Stomach (tissue), 9 donors: ENCODE data around the gene HECW1. TPM values are rescaled to one million over a fixed set of nuclear protein-coding genes. Genes with fewer than 3 reads are reported as not detected.

Experiments used
- DNase-seq, 2 donors: peaks; one replicate each; pipeline versions ENCODE4 v3.0.0 to v3.0.0-alpha.2; 2013 to 2019
- H3K27ac ChIP-seq, 5 donors: fragments of 200-600 bp in 4 of 5; sonication (generic) in 4 of 5; one replicate each; pipeline ENCODE4 v1.5.1; 2013 to 2019; ENCODE audit warnings: mild to moderate bottlenecking in 1 of 5, moderate library complexity in 1 of 5
- H3K27me3 ChIP-seq, 3 donors: fragments of 200-600 bp; sonication (generic); one replicate each; pipeline ENCODE4 v1.5.1; 2017 to 2019; ENCODE audit warnings: mixed run types in 1 of 3
- H3K36me3 ChIP-seq, 4 donors: fragments of 200-600 bp; sonication (generic); 1 replicate in 3 of 4; 2 replicates in 1 of 4; pipeline ENCODE4 v1.5.1; 2016 to 2019
- H3K4me1 ChIP-seq, 4 donors: fragments of 200-600 bp; sonication (generic); one replicate each; pipeline ENCODE4 v1.5.1; 2016 to 2019
- H3K4me3 ChIP-seq, 4 donors: fragments of 200-600 bp; sonication (generic) in 3 of 4; one replicate each; pipeline ENCODE4 v1.5.1; 2016 to 2019; ENCODE audit warnings: mild to moderate bottlenecking in 1 of 4
- H3K9me3 ChIP-seq, 4 donors: fragments of 200-600 bp; sonication (generic); one replicate each; pipeline ENCODE4 v1.5.1; 2016 to 2019
- CTCF ChIP-seq, 7 experiments: fragments of 450-650 bp in 4 of 7; fragments of 200-600 bp in 3 of 7; sonication (generic) in 3 of 7; IDR thresholded peaks; one replicate each; pipeline ENCODE4 v1.5.1; 2016 to 2019; ENCODE audit warnings: antibody characterized with exemption in 7 of 7, control low read depth in 2 of 7, mild to moderate bottlenecking in 1 of 7
- EP300 ChIP-seq: sonication (generic); formaldehyde crosslinking; IDR thresholded peaks from one replicate; pipeline ENCODE4 v1.6.1; 2017; ENCODE audit warnings: antibody characterized with exemption
- POLR2A ChIP-seq, 4 donors: fragments of 450-650 bp; IDR thresholded peaks; one replicate each; pipeline ENCODE4 v1.6.1; 2016; ENCODE audit warnings: antibody characterized with exemption in 4 of 4, control low read depth in 2 of 4, mild to moderate bottlenecking in 1 of 4, moderate library complexity in 1 of 4
- POLR2AphosphoS5 ChIP-seq, 3 donors: sonication (generic); formaldehyde crosslinking; IDR thresholded peaks; one replicate each; pipeline ENCODE4 v1.6.1; 2016; ENCODE audit warnings: antibody characterized with exemption in 3 of 3
- WGBS, 5 donors: extraction: QIAGEN DNeasy Blood & Tissue Kit in 3 of 5; methylation state at CpG; one replicate each; pipeline versions ENCODE4 v1.1.5 to v1.1.7; 2013 to 2018; 5-methylcytosine and 5-hydroxymethylcytosine counted together
- intact Hi-C: fragments of 100-400 bp; cut with DNase I; formaldehyde crosslinking; loops from one replicate; pipeline ENCODE4 v1.15.1; 2023; ENCODE audit warnings: low total_unique reads
- polyA plus RNA-seq, 3 donors: library from polyadenylated mRNA; stranded (reverse); fragments of 200-250 nt; gene quantifications; one replicate each; pipeline ENCODE4 v1.2.3, GENCODE V29; 2013
- total RNA-seq, 5 donors: library from RNA; depleted of rRNA; stranded (reverse); fragments of >200 nt; gene quantifications; one replicate each; pipeline versions ENCODE4 v1.1.0 to v1.2.3, GENCODE V29; 2014 to 2016
- donor health status: healthy with polysubstance abuse.
- donor health status: Bipolar disorder and iron deficiency.
- donor health status: healthy.

Gene HECW1
- total and polyA plus RNA-seq, 8 donors: 0.29 to 11.1 (median 1.4) TPM; not detected in 1

DNA sequence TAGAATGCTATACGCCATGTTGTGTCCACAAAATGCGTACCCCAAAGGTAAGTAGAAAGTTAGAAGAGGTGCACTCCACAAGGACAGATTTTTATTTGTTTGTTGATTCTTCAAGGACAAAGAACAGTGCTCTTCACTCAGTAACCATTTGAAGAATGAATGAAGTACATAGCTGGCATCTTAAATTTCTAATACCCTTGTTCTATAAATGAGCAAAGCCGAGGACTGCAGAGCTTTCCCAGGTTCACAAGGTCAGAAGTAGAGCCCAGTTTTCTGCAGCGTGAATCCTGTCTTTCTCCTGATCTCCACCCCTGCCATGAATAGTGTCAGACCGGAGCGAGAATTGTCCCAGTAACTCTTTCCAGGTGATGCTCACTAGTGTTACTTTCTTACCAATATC is 9.5 kb downstream of the HECW1 start:
- Histone ChIP-seq H3K27me3 (peaks cover 0 to 41% (median 7%) of the 10 kb centered on the region in 3 donors), H3K36me3 (no peaks in the 10 kb centered on the region), H3K27ac (no peak overlapping the region), H3K9me3 (no peaks in the 10 kb centered on the region), H3K4me1 (no peaks in the 10 kb centered on the region), H3K4me3 (no peak overlapping the region)
- intact Hi-C loops: no loop called here
- 85 to 91% (median 87%) methylated on average over 6 of the region's 6 CpGs for WGBS, 5 donors
- TF ChIP-seq EP300 (no peak), POLR2A (IDR thresholded peaks at IDR 0.05) (no peak), POLR2AphosphoS5 (IDR thresholded peaks at IDR 0.05) (no peak), CTCF (IDR thresholded peaks at IDR 0.05) (no peak)
- no peak for DNase-seq

DNA sequence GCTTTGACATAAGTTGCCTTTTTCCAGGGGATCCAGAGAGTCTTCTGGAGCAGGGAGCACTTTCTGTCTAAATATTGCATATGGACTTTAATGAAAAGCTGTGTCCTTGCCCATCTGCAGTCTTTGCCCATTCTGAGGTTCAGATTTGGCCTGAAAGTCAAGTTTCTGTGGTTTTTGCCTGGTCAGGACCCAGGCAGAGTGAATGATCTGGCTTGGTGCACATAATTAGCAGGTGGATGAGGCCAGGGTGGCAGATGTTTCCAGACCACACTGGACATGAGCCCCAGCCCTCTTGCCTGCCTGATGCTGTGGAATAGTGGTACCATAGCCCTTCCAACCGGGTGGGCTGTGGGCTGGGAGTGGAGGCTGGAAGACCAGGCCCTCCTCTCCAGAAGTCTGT is 11.0 kb downstream of the HECW1 start:
- TF ChIP-seq CTCF (IDR thresholded peaks at IDR 0.05) (no peak), EP300 (no peak), POLR2A (IDR thresholded peaks at IDR 0.05) (no peak), POLR2AphosphoS5 (IDR thresholded peaks at IDR 0.05) (no peak)
- no peaks in the 10 kb centered on the region for H3K36me3 ChIP-seq
- H3K9me3 ChIP-seq: no peaks in the 10 kb centered on the region
- no peak overlapping the region for H3K4me3 ChIP-seq
- no peaks in the 10 kb centered on the region for H3K4me1 ChIP-seq
- WGBS, 5 donors: 42 to 85% (median 45%) methylated on average over 1 of the region's 1 CpG
- H3K27ac ChIP-seq: no peak overlapping the region
- intact Hi-C loops: no loop called here
- DNase-seq: no peak
- H3K27me3 ChIP-seq: peaks cover 0 to 34% (median 3%) of the 10 kb centered on the region in 3 donors

DNA sequence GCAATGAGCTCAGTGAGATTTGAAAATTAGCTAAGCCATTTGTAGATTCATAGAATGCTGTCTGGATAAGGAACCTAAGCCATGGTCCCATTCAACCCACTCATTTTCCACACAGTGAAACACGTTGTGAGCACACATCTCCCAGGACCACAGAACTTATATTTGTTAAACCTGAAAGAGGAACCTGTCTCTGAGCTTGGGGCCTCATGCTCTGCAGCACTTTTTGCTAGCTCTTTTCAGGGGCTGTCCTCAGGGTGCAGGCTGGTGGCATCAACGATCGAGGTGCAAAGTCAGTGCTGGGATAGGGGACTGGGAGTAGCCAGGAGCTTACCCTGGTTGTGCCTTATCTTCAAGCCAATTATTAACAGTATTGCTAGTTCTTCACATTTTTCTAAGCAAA is 11.9 kb downstream of the HECW1 start:
- no peaks in the 10 kb centered on the region for H3K4me1 ChIP-seq
- H3K27me3 ChIP-seq: peaks cover 0 to 26% (median 3%) of the 10 kb centered on the region in 3 donors
- DNase-seq: no peak
- no peaks in the 10 kb centered on the region for H3K36me3 ChIP-seq
- H3K4me3 ChIP-seq: no peak overlapping the region
- no peak overlapping the region for H3K27ac ChIP-seq
- intact Hi-C loops: no loop called here
- no peaks in the 10 kb centered on the region for H3K9me3 ChIP-seq
- no peak for TF ChIP-seq CTCF (IDR thresholded peaks at IDR 0.05)
- no peak for TF ChIP-seq POLR2AphosphoS5 (IDR thresholded peaks at IDR 0.05)
- TF ChIP-seq POLR2A (IDR thresholded peaks at IDR 0.05): no peak
- TF ChIP-seq EP300: no peak
- 66 to 75% (median 73%) methylated on average over 3 of the region's 3 CpGs for WGBS, 5 donors

DNA sequence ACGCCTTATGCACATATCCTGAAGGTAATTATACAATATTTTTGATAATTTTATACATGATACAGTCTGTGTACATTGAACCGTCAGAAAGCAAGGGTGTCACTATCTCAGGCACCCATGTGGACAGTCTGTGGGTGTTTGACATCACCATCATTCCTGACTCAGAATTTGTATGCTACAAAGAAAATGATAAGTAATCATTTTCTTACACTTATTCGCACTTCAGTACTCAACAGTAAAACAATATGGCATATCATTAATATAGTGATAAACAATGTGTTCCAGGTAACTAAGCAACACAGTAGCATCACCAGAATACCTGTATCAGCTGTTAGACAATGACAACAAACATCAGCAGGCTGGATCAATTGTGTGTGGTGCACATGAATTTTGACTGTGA is 17.9 kb downstream of the HECW1 start:
- Histone ChIP-seq H3K36me3 (no peaks in the 10 kb centered on the region), H3K4me3 (no peak overlapping the region), H3K27me3 (peaks cover 0 to 3% (median 0%) of the 10 kb centered on the region in 3 donors), H3K9me3 (no peaks in the 10 kb centered on the region), H3K27ac (no peak overlapping the region), H3K4me1 (no peaks in the 10 kb centered on the region)
- 74 to 82% (median 79%) methylated on average over 3 of the region's 3 CpGs for WGBS, 5 donors
- TF ChIP-seq CTCF (IDR thresholded peaks at IDR 0.05): no peak
- intact Hi-C loops: no loop called here
- DNase-seq: no peak
